CD4-positive, alpha-beta T cell treated with Interleukin-15 for 4 hours (primary cell): ENCODE measurements around the gene IKZF2.

ENCODE experiments used
- DNase-seq: peaks from one replicate; pipeline ENCODE4 v3.0.0-alpha.2; 2020; ENCODE audit warnings: low spot score

Gene IKZF2

GRCh38 chr2:213151437-213152064, at the start of gene IKZF2:
Gene IKZF2 (minus strand): TSS chr2:213151612. CDS start chr2:213148629, 2,983 bp downstream.
- peak; percentile 56 for DNase-seq

- DNase-seq, result no peak
Observed at GRCh38 chr2:213199871-213200270, 48.5 kb upstream of the IKZF2 start.

GRCh38 chr2:213189001-213189899, 37.8 kb upstream of the IKZF2 start:
- no peak for DNase-seq

- DNase-seq, result no peak
Observed at GRCh38 chr2:213188533-213188867, 37.1 kb upstream of the IKZF2 start.

- DNase-seq, result no peak
Observed at GRCh38 chr2:213187833-213188532, 36.6 kb upstream of the IKZF2 start.

- DNase-seq, result no peak
Observed at GRCh38 chr2:213187386-213187785, 36.0 kb upstream of the IKZF2 start.

- no peak for DNase-seq
Observed at GRCh38 chr2:213185147-213185822, 33.9 kb upstream of the IKZF2 start.

- no peak for DNase-seq
Observed at GRCh38 chr2:213181712-213182111, 30.3 kb upstream of the IKZF2 start.

- no peak for DNase-seq
Observed at GRCh38 chr2:213177679-213178078, 26.3 kb upstream of the IKZF2 start.

GRCh38 chr2:213175673-213176247, 24.3 kb upstream of the IKZF2 start:
- DNase-seq, result no peak

GRCh38 chr2:213172641-213173040, 21.2 kb upstream of the IKZF2 start:
- DNase-seq, result no peak

GRCh38 chr2:213171147-213171546, 19.7 kb upstream of the IKZF2 start:
- no peak for DNase-seq

GRCh38 chr2:213167271-213167930, 16.0 kb upstream of the IKZF2 start:
- no peak for DNase-seq

- no peak for DNase-seq
Observed at GRCh38 chr2:213166109-213166508, 14.7 kb upstream of the IKZF2 start.

- DNase-seq, result no peak
Observed at GRCh38 chr2:213164263-213164662, 12.9 kb upstream of the IKZF2 start.

- DNase-seq, result no peak
Observed at GRCh38 chr2:213162516-213163118, 11.2 kb upstream of the IKZF2 start.

- no peak for DNase-seq
Observed at GRCh38 chr2:213161759-213162515, 10.5 kb upstream of the IKZF2 start.

GRCh38 chr2:213159768-213160167, 8.4 kb upstream of the IKZF2 start:
- DNase-seq, result no peak

- no peak for DNase-seq
Observed at GRCh38 chr2:213157242-213157641, 5.8 kb upstream of the IKZF2 start.

- no peak for DNase-seq
Observed at GRCh38 chr2:213156717-213157116, 5.3 kb upstream of the IKZF2 start.
